Esophagus squamous epithelium (tissue), 5 donors: Measurements from ENCODE around the gene LIX1L. TPM values are rescaled to one million over a fixed set of nuclear protein-coding genes. Genes with fewer than 3 reads are reported as not detected.

Experiments used
- DNase-seq: peaks from one replicate; lab custom pipeline; 2025; lab: John Stamatoyannopoulos, UW
- H3K27ac ChIP-seq, 4 donors: fragments of 200-600 bp; sonication (generic); one replicate each; pipeline ENCODE4 v1.5.1; 2016 to 2019; ENCODE audit warnings: mild to moderate bottlenecking in 1 of 4
- H3K27me3 ChIP-seq, 4 donors: fragments of 200-600 bp; sonication (generic); 1 replicate in 3 of 4; 2 replicates in 1 of 4; pipeline versions ENCODE4 v1.5.1 to v1.6.0; 2017 to 2021; ENCODE audit warnings: antibody characterized with exemption in 1 of 4
- H3K36me3 ChIP-seq, 3 donors: fragments of 200-600 bp; sonication (generic); one replicate each; pipeline ENCODE4 v1.5.1; 2016 to 2019
- H3K4me1 ChIP-seq, 3 donors: fragments of 200-600 bp; sonication (generic); one replicate each; pipeline ENCODE4 v1.5.1; 2017 to 2019
- H3K4me3 ChIP-seq, 4 donors: fragments of 200-600 bp; sonication (generic); 1 replicate in 3 of 4; 2 replicates in 1 of 4; pipeline ENCODE4 v1.5.1; 2016 to 2019; ENCODE audit warnings: mild to moderate bottlenecking in 2 of 4, moderate library complexity in 1 of 4
- H3K9me3 ChIP-seq, 3 donors: fragments of 200-600 bp; sonication (generic); one replicate each; pipeline ENCODE4 v1.5.1; 2016 to 2019
- POLR2A ChIP-seq, 4 donors: fragments of 450-650 bp; IDR thresholded peaks; one replicate each; pipeline ENCODE4 v1.6.1; 2017; ENCODE audit warnings: antibody characterized with exemption in 4 of 4, mild to moderate bottlenecking in 4 of 4, moderate library complexity in 3 of 4
- WGBS, 2 donors: methylation state at CpG; one replicate each; pipeline ENCODE4 v1.1.5; 2018; 5-methylcytosine and 5-hydroxymethylcytosine counted together
- intact Hi-C: fragments of 100-400 bp; cut with DNase I; formaldehyde crosslinking; loops from one replicate; pipeline ENCODE4 v1.15.0; 2022
- total RNA-seq, 4 donors: library from RNA; depleted of rRNA; stranded (reverse); fragments of >200 nt; gene quantifications; one replicate each; pipeline ENCODE4 v1.1.0, GENCODE V29; 2016
- TF ChIP-seq, protein P1 (sequence below), 6 experiments: fragments of 450-650 bp in 4 of 6; fragments of 200-600 bp in 2 of 6; sonication (generic) in 2 of 6; IDR thresholded peaks; one replicate each; pipeline ENCODE4 v1.5.1; 2016 to 2019; ENCODE audit warnings: antibody characterized with exemption in 6 of 6, mild to moderate bottlenecking in 4 of 6, moderate library complexity in 4 of 6
- donor health status: DM: yes; HTN: yes; CAD: no.

The LIX1L gene
- total RNA-seq, 4 donors from 2014 or later: 1.9 to 12.2 (median 5.9) TPM

DNA sequence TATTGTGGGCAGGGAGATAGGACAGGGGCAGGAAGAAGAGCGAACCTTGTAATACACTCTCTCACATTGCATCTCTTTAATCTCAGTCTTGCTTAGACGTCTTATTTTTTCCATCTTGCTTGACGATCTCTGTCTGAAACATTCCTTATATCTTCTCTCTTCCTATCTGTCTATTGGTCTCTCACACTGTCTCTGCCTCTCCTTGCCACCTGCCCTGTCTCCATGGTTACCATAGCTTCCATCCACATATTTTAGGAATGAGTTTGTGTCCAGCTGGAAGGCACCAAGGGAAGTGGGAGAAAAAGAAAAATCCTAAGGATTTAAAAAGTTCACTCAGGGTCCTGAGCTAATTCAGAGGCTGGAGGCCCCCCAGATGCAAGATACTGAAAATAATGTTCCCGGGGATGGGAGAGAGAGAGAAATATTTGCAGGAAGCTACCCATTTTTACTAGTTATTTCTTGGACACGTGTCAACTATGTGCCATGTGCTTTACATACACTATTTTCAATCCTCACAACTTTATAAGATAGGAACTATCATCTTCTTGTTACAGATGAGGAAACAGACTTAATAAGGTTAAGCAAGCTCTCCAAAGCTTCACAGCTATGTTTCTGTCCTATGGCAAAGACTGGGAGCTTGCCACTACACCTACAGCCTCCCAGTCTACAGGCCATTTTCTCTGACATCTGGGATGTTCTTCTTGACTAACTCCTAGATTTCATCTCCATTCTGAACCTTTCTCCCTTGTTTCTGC is 5.6 kb upstream of the LIX1L start:
- Histone ChIP-seq H3K4me3 (peak overlapping the region in 3 of 4 donors; percentile 63 to 79 (median 69)), H3K27me3 (peaks cover 0 to 10% (median 0%) of the 10 kb centered on the region in 4 donors), H3K36me3 (no peaks in the 10 kb centered on the region), H3K9me3 (no peaks in the 10 kb centered on the region), H3K4me1 (peaks cover 30 to 76% (median 34%) of the 10 kb centered on the region in 3 donors), H3K27ac (peak overlapping the region; percentile 86 to 96 (median 90))
- TF ChIP-seq, protein P1, sequence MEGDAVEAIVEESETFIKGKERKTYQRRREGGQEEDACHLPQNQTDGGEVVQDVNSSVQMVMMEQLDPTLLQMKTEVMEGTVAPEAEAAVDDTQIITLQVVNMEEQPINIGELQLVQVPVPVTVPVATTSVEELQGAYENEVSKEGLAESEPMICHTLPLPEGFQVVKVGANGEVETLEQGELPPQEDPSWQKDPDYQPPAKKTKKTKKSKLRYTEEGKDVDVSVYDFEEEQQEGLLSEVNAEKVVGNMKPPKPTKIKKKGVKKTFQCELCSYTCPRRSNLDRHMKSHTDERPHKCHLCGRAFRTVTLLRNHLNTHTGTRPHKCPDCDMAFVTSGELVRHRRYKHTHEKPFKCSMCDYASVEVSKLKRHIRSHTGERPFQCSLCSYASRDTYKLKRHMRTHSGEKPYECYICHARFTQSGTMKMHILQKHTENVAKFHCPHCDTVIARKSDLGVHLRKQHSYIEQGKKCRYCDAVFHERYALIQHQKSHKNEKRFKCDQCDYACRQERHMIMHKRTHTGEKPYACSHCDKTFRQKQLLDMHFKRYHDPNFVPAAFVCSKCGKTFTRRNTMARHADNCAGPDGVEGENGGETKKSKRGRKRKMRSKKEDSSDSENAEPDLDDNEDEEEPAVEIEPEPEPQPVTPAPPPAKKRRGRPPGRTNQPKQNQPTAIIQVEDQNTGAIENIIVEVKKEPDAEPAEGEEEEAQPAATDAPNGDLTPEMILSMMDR (IDR thresholded peaks at IDR 0.05): no peak
- no peak for TF ChIP-seq POLR2A (IDR thresholded peaks at IDR 0.05)
- intact Hi-C loops: loop anchor here (5.0 kb wide), 1 partner anchor 46 kb away; the partner anchor contains the start of gene PEX11B
- no peak for DNase-seq
- WGBS, 2 donors: 35 to 36% methylated on average over 5 of the region's 5 CpGs

DNA sequence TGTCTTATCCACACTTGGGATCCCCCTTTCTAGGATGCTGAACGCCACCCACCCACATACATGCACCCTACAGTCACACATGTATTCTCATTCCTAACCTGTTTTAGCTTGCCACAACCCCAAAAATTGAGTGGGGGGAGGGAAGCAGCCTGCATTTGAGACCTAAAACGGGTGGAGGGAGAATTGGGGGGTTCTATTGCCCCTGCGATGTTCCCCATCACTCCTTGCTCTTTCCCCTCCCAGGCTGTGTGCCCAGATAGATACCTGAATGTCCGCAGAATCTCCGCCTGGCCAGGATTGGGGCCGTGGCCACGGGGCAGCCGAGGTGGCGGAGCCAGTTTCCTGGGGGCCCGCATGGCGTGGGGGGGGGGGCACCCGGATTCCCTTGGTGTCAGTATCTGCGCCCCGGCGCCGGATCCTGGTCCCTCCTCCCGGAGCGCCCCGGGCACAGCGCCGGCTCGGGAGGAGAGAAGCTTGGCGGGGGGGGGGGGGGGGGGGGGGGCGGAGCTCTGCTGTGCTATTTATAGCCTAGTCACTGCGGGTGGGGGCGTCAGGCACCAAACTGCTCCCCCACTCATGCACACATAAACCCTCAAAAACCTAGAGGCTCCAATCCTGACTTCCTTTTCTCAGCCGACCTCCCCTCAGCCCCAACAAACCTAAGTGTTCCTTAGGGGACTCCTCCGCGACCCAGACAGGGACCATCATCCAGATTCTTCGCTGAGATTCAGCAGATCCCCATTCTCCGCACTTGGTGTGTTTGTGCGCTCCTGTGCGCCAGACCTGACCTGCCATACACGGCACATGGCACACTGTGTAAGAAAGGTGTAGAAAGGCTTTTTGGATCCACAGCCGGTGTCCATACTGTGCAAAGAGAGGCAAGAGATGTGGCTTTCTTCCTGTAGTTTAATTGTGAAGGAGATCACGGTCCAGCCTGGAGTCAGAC is 4.6 kb upstream of the LIX1L start:
- H3K27ac ChIP-seq: peak overlapping the region; percentile 51 to 96 (median 92)
- no peak for DNase-seq
- intact Hi-C loops: loop anchor here (5.0 kb wide), 1 partner anchor 45 kb away; the partner anchor contains the start of gene PEX11B
- H3K4me1 ChIP-seq: peaks cover 30 to 85% (median 34%) of the 10 kb centered on the region in 3 donors
- H3K27me3 ChIP-seq: peaks cover 0 to 10% (median 0%) of the 10 kb centered on the region in 4 donors
- WGBS, 2 donors: 0 to 12% methylated on average over 6 to 11 of the region's 36 CpGs
- no peaks in the 10 kb centered on the region for H3K36me3 ChIP-seq
- TF ChIP-seq, protein P1 (IDR thresholded peaks at IDR 0.05): no peak
- TF ChIP-seq POLR2A (IDR thresholded peaks at IDR 0.05): peak in 1 of 4 donors; percentile 3
- H3K4me3 ChIP-seq: peak overlapping the region; percentile 37 to 79 (median 62)
- H3K9me3 ChIP-seq: no peaks in the 10 kb centered on the region

DNA sequence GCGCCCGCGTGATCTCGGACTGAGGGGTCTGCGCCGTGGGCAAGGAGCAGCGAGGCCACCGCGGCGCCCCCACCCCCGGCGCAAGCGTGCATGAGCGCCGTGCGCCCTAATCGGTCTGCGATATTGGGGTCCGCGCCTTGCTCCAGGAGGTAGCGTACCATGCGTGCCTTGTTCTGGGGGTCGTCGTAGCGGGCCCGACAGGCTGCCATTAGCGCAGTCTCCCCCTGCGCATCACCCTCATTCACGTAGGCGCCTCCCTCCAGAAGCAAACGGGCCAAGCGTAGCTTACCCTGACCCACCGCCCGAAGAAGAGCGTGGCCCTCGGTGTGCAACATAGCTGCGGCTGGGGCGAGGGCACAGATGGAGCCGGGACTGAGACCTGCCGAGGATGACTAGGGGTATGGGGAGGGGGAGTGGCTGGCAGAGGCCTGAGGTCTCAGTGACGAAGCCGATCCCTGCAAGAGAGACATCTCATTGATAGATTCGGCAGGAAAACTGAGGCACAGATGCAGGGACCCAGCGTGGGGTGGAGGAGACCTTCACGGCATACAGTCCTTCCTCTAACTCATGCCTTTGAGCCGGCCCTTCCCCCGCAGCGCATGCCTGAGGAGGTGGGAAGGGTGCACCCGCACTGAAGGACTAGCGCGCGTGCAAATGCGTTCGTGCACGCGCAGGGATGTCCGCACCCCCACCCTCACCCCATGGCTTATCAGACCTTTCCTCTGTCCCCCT is 3.8 kb upstream of the LIX1L start:
- H3K27ac ChIP-seq: peak overlapping the region; percentile 68 to 96 (median 92)

DNA sequence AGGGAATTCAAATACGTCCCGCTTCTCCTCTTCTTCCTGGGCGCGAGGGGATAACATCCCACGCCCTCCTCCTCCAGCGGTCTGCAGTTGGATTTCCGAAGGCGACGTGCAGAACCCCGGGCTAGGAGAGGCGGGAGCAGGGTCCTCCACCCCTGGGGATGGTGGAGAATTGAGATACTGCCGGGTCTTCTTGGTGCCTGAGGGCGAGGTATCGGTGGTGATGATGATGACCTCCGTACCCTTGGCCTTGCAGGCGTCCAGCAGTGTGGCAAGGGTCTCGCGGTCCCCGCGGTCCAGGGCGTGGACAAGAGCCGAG is 3.2 kb upstream of the LIX1L start:
- H3K9me3 ChIP-seq: no peaks in the 10 kb centered on the region
- WGBS, 2 donors: 0% methylated on average over 9 of the region's 22 CpGs; no CpG with 5 or more reads in 1 of the 2 donors
- H3K27ac ChIP-seq: peak overlapping the region; percentile 68 to 96 (median 92)
- no peaks in the 10 kb centered on the region for H3K36me3 ChIP-seq
- peak overlapping the region; percentile 37 to 79 (median 62) for H3K4me3 ChIP-seq
- intact Hi-C loops: loop anchor here (5.0 kb wide), 1 partner anchor 44 kb away; the partner anchor contains the start of gene PEX11B
- TF ChIP-seq, protein P1 (IDR thresholded peaks at IDR 0.05): no peak
- TF ChIP-seq POLR2A (IDR thresholded peaks at IDR 0.05): no peak
- DNase-seq: no peak
- peaks cover 0 to 10% (median 0%) of the 10 kb centered on the region in 4 donors for H3K27me3 ChIP-seq
- peaks cover 30 to 97% (median 42%) of the 10 kb centered on the region in 3 donors for H3K4me1 ChIP-seq

More for the DNA sequence above, 3.8 kb upstream of the LIX1L start:
- Histone ChIP-seq H3K36me3 (no peaks in the 10 kb centered on the region), H3K4me1 (peaks cover 30 to 93% (median 37%) of the 10 kb centered on the region in 3 donors), H3K4me3 (peak overlapping the region; percentile 37 to 79 (median 62)), H3K27me3 (peaks cover 0 to 10% (median 0%) of the 10 kb centered on the region in 4 donors), H3K9me3 (no peaks in the 10 kb centered on the region)
- no peak for DNase-seq
- TF ChIP-seq, protein P1 (IDR thresholded peaks at IDR 0.05): no peak
- TF ChIP-seq POLR2A (IDR thresholded peaks at IDR 0.05): peak in 1 of 4 donors; percentile 32
- intact Hi-C loops: loop anchor here (5.0 kb wide), 1 partner anchor 44 kb away; the partner anchor contains the start of gene PEX11B
- 0 to 1% methylated on average over 14 to 18 of the region's 57 CpGs for WGBS, 2 donors
